PC-9 (cell line): ENCODE data around the gene CREBBP. TPM values are rescaled to one million over a fixed set of nuclear protein-coding genes. Genes with fewer than 3 reads are reported as not detected.

Source experiments
- BruUV-seq: library from RNA; stranded (reverse); fragments of 400-500 nt; replicated peaks from 2 replicates; lab custom pipeline; 2021; lab: Mats Ljungman, UMichigan
- CTCF ChIA-PET: fragments of 300-600 bp; sonication (Branson Sonifier 250); formaldehyde crosslinking; loops from one replicate; lab custom pipeline; 2022; ENCODE audit warnings: antibody characterized with exemption; lab: Charles Lee
- POLR2A ChIA-PET: fragments of 300-600 bp; sonication (Branson Sonifier 250); formaldehyde crosslinking; loops from one replicate; lab custom pipeline; 2022; ENCODE audit warnings: antibody characterized with exemption; ENCODE audit not compliant: unreplicated experiment; lab: Charles Lee
- DNase-seq, 2 experiments: peaks; one replicate each; pipeline versions ENCODE4 v3.0.0 to v3.0.0-alpha.2; 2015 to 2022; ENCODE audit warnings: mixed read lengths in 1 of 2
- H2AFZ ChIP-seq: fragments of 200-600 bp; sonication (generic); 2 replicates; pipeline ENCODE4 v1.8.1; 2017; ENCODE audit warnings: antibody characterized with exemption
- H3F3A ChIP-seq: fragments of 200-600 bp; sonication (generic); 2 replicates; pipeline ENCODE4 v1.8.1; 2017; ENCODE audit warnings: antibody characterized with exemption, mild to moderate bottlenecking, low read depth; ENCODE audit not compliant: insufficient read depth
- H3K27ac ChIP-seq: fragments of 200-600 bp; sonication (generic); 2 replicates; pipeline ENCODE4 v1.6.1; 2016; ENCODE audit warnings: mixed run types
- H3K27me3 ChIP-seq: fragments of 200-600 bp; sonication (generic); 2 replicates; pipeline ENCODE4 v1.6.1; 2016; ENCODE audit warnings: low read depth, mixed run types; ENCODE audit not compliant: insufficient read depth
- H3K36me3 ChIP-seq: fragments of 200-600 bp; sonication (generic); 2 replicates; pipeline ENCODE4 v1.6.1; 2016; ENCODE audit warnings: low read depth, mixed run types
- H3K4me1 ChIP-seq: fragments of 200-600 bp; sonication (generic); replicated peaks from 2 replicates; pipeline ENCODE4 v1.6.1; 2016; ENCODE audit warnings: mixed run types; ENCODE audit not compliant: insufficient read depth
- H3K4me2 ChIP-seq: fragments of 200-600 bp; sonication (generic); 2 replicates; pipeline ENCODE4 v1.6.1; 2017; ENCODE audit warnings: mixed run types
- H3K4me3 ChIP-seq: fragments of 200-600 bp; sonication (generic); 2 replicates; pipeline ENCODE4 v1.6.1; 2016; ENCODE audit warnings: mixed run types
- H3K79me2 ChIP-seq: fragments of 200-600 bp; sonication (generic); 2 replicates; pipeline ENCODE4 v1.6.1; 2017; ENCODE audit warnings: low read depth, mixed run types
- H3K9me2 ChIP-seq: fragments of 200-600 bp; sonication (generic); 2 replicates; pipeline ENCODE4 v1.8.1; 2017; ENCODE audit warnings: mild to moderate bottlenecking; ENCODE audit not compliant: insufficient read depth
- H3K9me3 ChIP-seq: fragments of 200-600 bp; sonication (generic); 2 replicates; pipeline ENCODE4 v1.8.1; 2016; ENCODE audit warnings: low read depth; ENCODE audit not compliant: insufficient read depth
- H4K20me1 ChIP-seq: fragments of 200-600 bp; sonication (generic); 2 replicates; pipeline ENCODE4 v1.8.1; 2017; ENCODE audit not compliant: insufficient read depth
- CTCF ChIP-seq: fragments of 200-600 bp; sonication (generic); conservative IDR thresholded peaks from 2 replicates; pipeline ENCODE4 v1.6.1; 2017; ENCODE audit warnings: mixed run types, antibody characterized with exemption, mild to moderate bottlenecking, moderate library complexity
- EZH2 ChIP-seq: fragments of 200-600 bp; sonication (generic); IDR thresholded peaks from 2 replicates; pipeline ENCODE4 v1.8.0; 2017; ENCODE audit warnings: antibody characterized with exemption, low read depth
- intact Hi-C: fragments of 100-400 bp; cut with micrococcal nuclease; formaldehyde crosslinking; loops from one replicate; pipeline ENCODE4 v1.10.0; 2022; ENCODE audit not compliant: unreplicated experiment
- total RNA-seq: library from RNA; stranded (reverse); gene quantifications from 2 replicates; pipeline ENCODE4 v1.2.3, GENCODE V29; 2021

The CREBBP gene
- total RNA-seq, 1 experiment from 2014 or later, result 74.9 TPM

GRCh38 chr16:3745751-3746355 lies 134.7 kb downstream of the CREBBP start:
- CTCF ChIA-PET, result no interaction called here

GRCh38 chr16:3744018-3744417 lies 136.5 kb downstream of the CREBBP start:
- Histone ChIP-seq H3K4me2 (no peak overlapping the region), H3K79me2 (no peaks in the 10 kb centered on the region), H3K27ac (no peak overlapping the region), H3K4me1 (no peaks in the 10 kb centered on the region), H3K4me3 (no peak overlapping the region), H4K20me1 (peaks cover 7% of the 10 kb centered on the region; the same call in 1 of the 2 replicates), H3K9me2 (no peaks in the 10 kb centered on the region), H3K36me3 (peaks cover 4% of the 10 kb centered on the region), H2AFZ (no peak overlapping the region), H3K27me3 (no peaks in the 10 kb centered on the region), H3K9me3 (no peaks in the 10 kb centered on the region), H3F3A (no peaks in the 10 kb centered on the region)
- BruUV-seq, result no TSS peak
- CTCF ChIA-PET, result no interaction called here
- no peak for TF ChIP-seq CTCF
- TF ChIP-seq EZH2, result no peak
- POLR2A ChIA-PET, result no interaction called here
- no peak for DNase-seq
- intact Hi-C loops, result loop anchor here (5.0 kb wide), 1 partner anchor 228 kb away; no protein-coding TSS in a partner anchor

More at GRCh38 chr16:3745751-3746355, 134.7 kb downstream of the CREBBP start:
- Histone ChIP-seq H3K9me2 (no peaks in the 10 kb centered on the region), H3K4me2 (no peak overlapping the region), H3F3A (0 out of 2 replicates have a peak, but pooled peaks cover 4% of the 10 kb centered on the region), H3K4me1 (no peaks in the 10 kb centered on the region), H3K27ac (no peak overlapping the region), H3K27me3 (no peaks in the 10 kb centered on the region), H4K20me1 (peaks cover 7% of the 10 kb centered on the region; the same call in 1 of the 2 replicates), H3K9me3 (no peaks in the 10 kb centered on the region), H2AFZ (no peak overlapping the region), H3K36me3 (peaks cover 3% of the 10 kb centered on the region), H3K4me3 (no peak overlapping the region), H3K79me2 (no peaks in the 10 kb centered on the region)
- no TSS peak for BruUV-seq
- POLR2A ChIA-PET, result no interaction called here
- intact Hi-C loops, result no loop called here
- TF ChIP-seq CTCF (no peak), EZH2 (no peak)
- DNase-seq, result no peak

- ChIA-PET POLR2A (no interaction called here), CTCF (no interaction called here)
- Histone ChIP-seq H3K4me1 (no peaks in the 10 kb centered on the region), H2AFZ (no peak overlapping the region), H3F3A (no peaks in the 10 kb centered on the region; the same call in 1 of the 2 replicates), H3K79me2 (no peaks in the 10 kb centered on the region), H3K27me3 (no peaks in the 10 kb centered on the region), H3K27ac (no peak overlapping the region), H3K9me3 (no peaks in the 10 kb centered on the region), H3K4me2 (no peak overlapping the region), H3K9me2 (no peaks in the 10 kb centered on the region), H3K4me3 (no peak overlapping the region), H3K36me3 (peaks cover 15% of the 10 kb centered on the region; the same call in 1 of the 2 replicates), H4K20me1 (peaks cover 7% of the 10 kb centered on the region; the same call in 1 of the 2 replicates)
- intact Hi-C loops, result loop anchor here (5.0 kb wide), 1 partner anchor 231 kb away; no protein-coding TSS in a partner anchor
- no peak for TF ChIP-seq CTCF
- TF ChIP-seq EZH2, result no peak
- DNase-seq, result no peak
- no TSS peak for BruUV-seq
Measured at GRCh38 chr16:3740934-3741333, 139.6 kb downstream of the CREBBP start.
